GM12878 (cell line): ENCODE results near the gene METTL23. TPM values are rescaled to one million over a fixed set of nuclear protein-coding genes. Genes with fewer than 3 reads are reported as not detected.

Source experiments
- BHLHE40 ChIP-seq, 2 experiments: fragments of 450-650 bp in 1 of 2; IDR thresholded peaks; 2 replicates each; pipeline ENCODE4 v1.6.1; 2011 to 2017; ENCODE audit warnings: low read depth in 2 of 2, borderline replicate concordance in 1 of 2, improper control_type of control experiment in 1 of 2, low read length in 1 of 2, mild to moderate bottlenecking in 1 of 2
- CEBPB ChIP-seq, 2 experiments: fragments of 150-350 bp in 1 of 2; IDR thresholded peaks; 2 replicates each; pipeline ENCODE4 v1.6.1; 2012 to 2014; ENCODE audit warnings: low read depth in 2 of 2, low read length in 2 of 2, borderline replicate concordance in 1 of 2, inconsistent platforms in 1 of 2
- CHD2 ChIP-seq: IDR thresholded peaks from 2 replicates; pipeline ENCODE4 v1.6.1; 2011; ENCODE audit warnings: low read depth, low read length, improper control_type of control experiment, borderline replicate concordance
- ETV6 ChIP-seq, 2 experiments: fragments of 450-650 bp in 1 of 2; IDR thresholded peaks in 1 of 2; conservative IDR thresholded peaks in 1 of 2; 2 replicates each; pipeline ENCODE4 v1.6.1; 2014; ENCODE audit warnings: antibody characterized with exemption in 1 of 2, borderline replicate concordance in 1 of 2, low read depth in 1 of 2, mild to moderate bottlenecking in 1 of 2, moderate library complexity in 1 of 2
- EZH2 ChIP-seq: IDR thresholded peaks from 2 replicates; pipeline ENCODE4 v1.6.1; 2012; ENCODE audit warnings: low read depth, mild to moderate bottlenecking, control low read depth, inconsistent platforms, low read length, borderline replicate concordance; ENCODE audit not compliant: control insufficient read depth
- FOXM1 ChIP-seq: IDR thresholded peaks from 2 replicates; pipeline ENCODE4 v1.6.1; 2012; ENCODE audit warnings: low read depth, mild to moderate bottlenecking, inconsistent platforms, low read length, moderate library complexity
- HDAC2 ChIP-seq: fragments of 200-600 bp; sonication (generic); IDR thresholded peaks from 2 replicates; pipeline ENCODE4 v1.6.1; 2017
- HDAC6 ChIP-seq: fragments of 200-600 bp; sonication (generic); IDR thresholded peaks from one replicate; pipeline ENCODE4 v1.8.0; 2017; ENCODE audit warnings: antibody characterized with exemption; ENCODE audit not compliant: unreplicated experiment
- KAT2A ChIP-seq: conservative IDR thresholded peaks from 2 replicates; pipeline ENCODE4 v1.6.1; 2011; ENCODE audit warnings: low read depth, low read length; ENCODE audit not compliant: control insufficient read depth
- KLF5 ChIP-seq: fragments of 450-650 bp; IDR thresholded peaks from 2 replicates; pipeline ENCODE4 v1.6.1; 2014; ENCODE audit warnings: mild to moderate bottlenecking; ENCODE audit not compliant: partially characterized antibody
- NR2C1 ChIP-seq: fragments of 450-650 bp; IDR thresholded peaks from 2 replicates; pipeline ENCODE4 v1.6.1; 2017; ENCODE audit warnings: antibody characterized with exemption, mild to moderate bottlenecking, moderate library complexity
- NR2C2 ChIP-seq: IDR thresholded peaks from 2 replicates; pipeline ENCODE4 v1.6.1; 2011; ENCODE audit warnings: borderline replicate concordance, low read depth; ENCODE audit not compliant: control insufficient read depth, insufficient read length
- NR2F1 ChIP-seq: fragments of 450-650 bp; conservative IDR thresholded peaks from 2 replicates; pipeline ENCODE4 v1.6.1; 2017; ENCODE audit warnings: mild to moderate bottlenecking
- POLR2A ChIP-seq: IDR thresholded peaks from 2 replicates; pipeline ENCODE4 v1.6.1; 2011; ENCODE audit warnings: low read depth, mild to moderate bottlenecking, low read length
- SIN3A ChIP-seq: IDR thresholded peaks from 2 replicates; pipeline ENCODE4 v1.6.1; 2012; ENCODE audit warnings: low read depth, low read length, improper control_type of control experiment
- SREBF1 ChIP-seq: IDR thresholded peaks from 2 replicates; pipeline ENCODE4 v1.6.1; 2012; ENCODE audit warnings: mild to moderate bottlenecking, low read length
- SRF ChIP-seq, 2 experiments: IDR thresholded peaks; 2 replicates each; pipeline ENCODE4 v1.6.1; 2011; ENCODE audit warnings: low read depth in 2 of 2, low read length in 2 of 2, mild to moderate bottlenecking in 1 of 2, moderate library complexity in 1 of 2
- TAF1 ChIP-seq: IDR thresholded peaks from 2 replicates; pipeline ENCODE4 v1.6.1; 2011; ENCODE audit warnings: mild to moderate bottlenecking, low read depth, low read length, borderline replicate concordance
- ZNF217 ChIP-seq: fragments of 450-650 bp; IDR thresholded peaks from 2 replicates; pipeline ENCODE4 v1.6.1; 2017; ENCODE audit warnings: antibody characterized with exemption, mild to moderate bottlenecking
- ZNF384 ChIP-seq: IDR thresholded peaks from 2 replicates; pipeline ENCODE4 v1.6.1; 2012; ENCODE audit warnings: low read depth, mild to moderate bottlenecking, low read length, improper control_type of control experiment, borderline replicate concordance
- polyA plus RNA-seq, 11 experiments: library from polyadenylated mRNA; depleted of rRNA in 4 of 11; unstranded in 6 of 11; stranded (reverse) in 5 of 11; fragments of >200 nt; fragmentation: Nextera tagmentation in 4 of 11; fragmentation: Illumina TruSeq in 1 of 11; extraction: Ambion mirVana in 4 of 11; extraction: Trizol in 1 of 11; gene quantifications; 1 replicate in 1 of 11; 2 replicates in 10 of 11; pipeline versions ENCODE4 v1.2.1 to v1.2.3, GENCODE V29; 2011 to 2016; ENCODE audit warnings: inconsistent platforms in 2 of 11, missing spikeins in 2 of 11, low read depth in 1 of 11
- total RNA-seq, 4 experiments: library from RNA; depleted of rRNA in 3 of 4; stranded (reverse); fragments of >200 nt in 3 of 4; fragmentation: Illumina TruSeq in 1 of 4; extraction: Trizol in 1 of 4; gene quantifications; 2 replicates each; pipeline versions ENCODE4 v1.2.1 to v1.2.3, GENCODE V29; 2013 to 2021
- TF ChIP-seq, protein P1 (sequence below): IDR thresholded peaks from 2 replicates; pipeline ENCODE4 v1.6.1; 2011; ENCODE audit warnings: low read depth, low read length, improper control_type of control experiment, borderline replicate concordance
- TF ChIP-seq, protein P2 (sequence below): IDR thresholded peaks from 2 replicates; pipeline ENCODE4 v1.6.1; 2012; ENCODE audit warnings: low read length, inconsistent platforms
- TF ChIP-seq, protein P3 (sequence below): fragments of 450-650 bp; IDR thresholded peaks from 2 replicates; pipeline ENCODE4 v1.6.1; 2016; ENCODE audit warnings: mild to moderate bottlenecking
- TF ChIP-seq, protein P4 (sequence below): fragments of 450-650 bp; IDR thresholded peaks from 2 replicates; pipeline ENCODE4 v1.6.1; 2016; ENCODE audit warnings: mild to moderate bottlenecking
- TF ChIP-seq, protein P5 (sequence below): IDR thresholded peaks from 2 replicates; pipeline ENCODE4 v1.6.1; 2011; ENCODE audit warnings: mild to moderate bottlenecking, low read depth, low read length, moderate library complexity; ENCODE audit not compliant: insufficient replicate concordance

Gene METTL23
- total and polyA plus RNA-seq, 10 of the 15 experiments (the other 5 are each of a cell fraction or from before 2014, with no cell fraction given) = 25.6 to 61.5 (median 30.9) TPM

DNA sequence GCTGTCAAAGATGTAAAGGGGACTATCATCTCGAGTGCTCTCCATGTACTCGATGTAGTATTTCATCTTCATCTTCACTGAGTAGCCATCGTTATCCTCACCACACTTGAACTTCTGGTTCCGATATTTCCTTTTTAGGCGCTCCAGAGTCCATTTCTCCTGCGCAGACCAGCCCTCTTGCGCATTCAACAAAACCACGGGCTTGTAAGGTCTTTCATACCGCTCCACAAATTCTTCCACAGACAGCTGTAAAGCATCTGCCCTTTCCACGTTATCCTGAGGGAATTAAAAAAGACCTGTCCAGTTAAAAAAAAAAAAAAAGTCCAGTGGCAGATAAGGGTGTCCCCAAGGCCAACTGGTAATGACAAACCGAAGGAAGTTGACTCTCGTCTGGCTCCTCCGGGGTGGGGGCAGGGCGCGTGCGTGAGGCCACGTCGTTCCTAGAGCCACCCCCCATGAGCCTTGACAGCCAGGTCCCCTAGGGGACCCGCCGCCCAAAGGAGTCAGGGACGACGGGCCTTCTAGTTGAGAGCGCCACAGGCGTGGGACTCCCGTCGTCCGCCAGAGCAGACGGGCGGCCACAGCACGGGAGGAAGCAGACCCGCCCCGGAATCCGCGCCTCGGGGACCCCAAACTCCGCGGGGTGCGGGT lies 934 bp upstream of the METTL23 start (continued):
- TF ChIP-seq SRF (IDR thresholded peaks at IDR 0.05; ENCODE audit: low read depth in 2 of 2, low read length in 2 of 2) (peak; percentile 30 to 43; a peak in 2 of 4 replicates), NR2C1 (no peak), ETV6 (conservative IDR thresholded peaks at IDR 0.05 in 1 of 2, IDR thresholded peaks at IDR 0.05 in 1 of 2; ENCODE audit: borderline replicate concordance in 1 of 2, low read depth in 1 of 2) (no peak), HDAC2 (no peak), BHLHE40 (IDR thresholded peaks at IDR 0.05; ENCODE audit: borderline replicate concordance in 1 of 2, low read depth in 2 of 2, low read length in 1 of 2) (peak; percentile 49 to 57; a peak in 3 of 4 replicates), CEBPB (IDR thresholded peaks at IDR 0.05; ENCODE audit: borderline replicate concordance in 1 of 2, low read depth in 2 of 2, low read length in 2 of 2) (no peak), POLR2A (peak; percentile 6; the same call in 1 of the 2 replicates), SIN3A (no peak; the same call in 1 of the 2 replicates), TAF1 (no peak), KAT2A (no peak), ZNF384 (no peak), ZNF217 (no peak), NR2C2 (no peak), FOXM1 (no peak), EZH2 (no peak), CHD2 (peak; percentile 63), NR2F1 (no peak), HDAC6 (no peak), KLF5 (no peak), SREBF1 (no peak)
- TF ChIP-seq, protein P1, sequence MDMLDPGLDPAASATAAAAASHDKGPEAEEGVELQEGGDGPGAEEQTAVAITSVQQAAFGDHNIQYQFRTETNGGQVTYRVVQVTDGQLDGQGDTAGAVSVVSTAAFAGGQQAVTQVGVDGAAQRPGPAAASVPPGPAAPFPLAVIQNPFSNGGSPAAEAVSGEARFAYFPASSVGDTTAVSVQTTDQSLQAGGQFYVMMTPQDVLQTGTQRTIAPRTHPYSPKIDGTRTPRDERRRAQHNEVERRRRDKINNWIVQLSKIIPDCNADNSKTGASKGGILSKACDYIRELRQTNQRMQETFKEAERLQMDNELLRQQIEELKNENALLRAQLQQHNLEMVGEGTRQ = no peak
- TF ChIP-seq, protein P2, sequence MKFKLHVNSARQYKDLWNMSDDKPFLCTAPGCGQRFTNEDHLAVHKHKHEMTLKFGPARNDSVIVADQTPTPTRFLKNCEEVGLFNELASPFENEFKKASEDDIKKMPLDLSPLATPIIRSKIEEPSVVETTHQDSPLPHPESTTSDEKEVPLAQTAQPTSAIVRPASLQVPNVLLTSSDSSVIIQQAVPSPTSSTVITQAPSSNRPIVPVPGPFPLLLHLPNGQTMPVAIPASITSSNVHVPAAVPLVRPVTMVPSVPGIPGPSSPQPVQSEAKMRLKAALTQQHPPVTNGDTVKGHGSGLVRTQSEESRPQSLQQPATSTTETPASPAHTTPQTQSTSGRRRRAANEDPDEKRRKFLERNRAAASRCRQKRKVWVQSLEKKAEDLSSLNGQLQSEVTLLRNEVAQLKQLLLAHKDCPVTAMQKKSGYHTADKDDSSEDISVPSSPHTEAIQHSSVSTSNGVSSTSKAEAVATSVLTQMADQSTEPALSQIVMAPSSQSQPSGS = no peak
- TF ChIP-seq, protein P3, sequence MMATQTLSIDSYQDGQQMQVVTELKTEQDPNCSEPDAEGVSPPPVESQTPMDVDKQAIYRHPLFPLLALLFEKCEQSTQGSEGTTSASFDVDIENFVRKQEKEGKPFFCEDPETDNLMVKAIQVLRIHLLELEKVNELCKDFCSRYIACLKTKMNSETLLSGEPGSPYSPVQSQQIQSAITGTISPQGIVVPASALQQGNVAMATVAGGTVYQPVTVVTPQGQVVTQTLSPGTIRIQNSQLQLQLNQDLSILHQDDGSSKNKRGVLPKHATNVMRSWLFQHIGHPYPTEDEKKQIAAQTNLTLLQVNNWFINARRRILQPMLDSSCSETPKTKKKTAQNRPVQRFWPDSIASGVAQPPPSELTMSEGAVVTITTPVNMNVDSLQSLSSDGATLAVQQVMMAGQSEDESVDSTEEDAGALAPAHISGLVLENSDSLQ = peak; percentile 55; the same call in 1 of the 2 replicates
- TF ChIP-seq, protein P4, sequence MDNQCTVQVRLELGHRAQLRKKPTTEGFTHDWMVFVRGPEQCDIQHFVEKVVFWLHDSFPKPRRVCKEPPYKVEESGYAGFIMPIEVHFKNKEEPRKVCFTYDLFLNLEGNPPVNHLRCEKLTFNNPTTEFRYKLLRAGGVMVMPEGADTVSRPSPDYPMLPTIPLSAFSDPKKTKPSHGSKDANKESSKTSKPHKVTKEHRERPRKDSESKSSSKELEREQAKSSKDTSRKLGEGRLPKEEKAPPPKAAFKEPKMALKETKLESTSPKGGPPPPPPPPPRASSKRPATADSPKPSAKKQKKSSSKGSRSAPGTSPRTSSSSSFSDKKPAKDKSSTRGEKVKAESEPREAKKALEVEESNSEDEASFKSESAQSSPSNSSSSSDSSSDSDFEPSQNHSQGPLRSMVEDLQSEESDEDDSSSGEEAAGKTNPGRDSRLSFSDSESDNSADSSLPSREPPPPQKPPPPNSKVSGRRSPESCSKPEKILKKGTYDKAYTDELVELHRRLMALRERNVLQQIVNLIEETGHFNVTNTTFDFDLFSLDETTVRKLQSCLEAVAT = no peak
- TF ChIP-seq, protein P5, sequence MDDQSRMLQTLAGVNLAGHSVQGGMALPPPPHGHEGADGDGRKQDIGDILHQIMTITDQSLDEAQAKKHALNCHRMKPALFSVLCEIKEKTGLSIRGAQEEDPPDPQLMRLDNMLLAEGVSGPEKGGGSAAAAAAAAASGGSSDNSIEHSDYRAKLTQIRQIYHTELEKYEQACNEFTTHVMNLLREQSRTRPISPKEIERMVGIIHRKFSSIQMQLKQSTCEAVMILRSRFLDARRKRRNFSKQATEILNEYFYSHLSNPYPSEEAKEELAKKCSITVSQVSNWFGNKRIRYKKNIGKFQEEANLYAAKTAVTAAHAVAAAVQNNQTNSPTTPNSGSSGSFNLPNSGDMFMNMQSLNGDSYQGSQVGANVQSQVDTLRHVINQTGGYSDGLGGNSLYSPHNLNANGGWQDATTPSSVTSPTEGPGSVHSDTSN = no peak
